Mesenchymal stem cell (in vitro differentiated cells and primary cell): Measurements from ENCODE around the gene LORICRIN.

Experiments used
- DNase-seq: peaks from one replicate; pipeline ENCODE4 v3.0.0-alpha.2; 2013
- H2AFZ ChIP-seq: one replicate; pipeline ENCODE4 v1.6.1; 2013; ENCODE audit warnings: low read depth, mild to moderate bottlenecking, control low read depth, inconsistent platforms, low read length, moderate library complexity
- H2AK5ac ChIP-seq: 2 replicates; pipeline ENCODE4 v1.6.1; 2013; ENCODE audit warnings: low read length, moderate library complexity, mild to moderate bottlenecking, inconsistent platforms; ENCODE audit not compliant: severe bottlenecking
- H2BK120ac ChIP-seq: one replicate; pipeline ENCODE4 v1.6.1; 2013; ENCODE audit warnings: low read depth, mild to moderate bottlenecking, inconsistent platforms, low read length, moderate library complexity
- H2BK12ac ChIP-seq, 2 experiments: one replicate each; pipeline ENCODE4 v1.6.1; 2013; ENCODE audit warnings: inconsistent platforms in 2 of 2, low read length in 2 of 2, mild to moderate bottlenecking in 2 of 2, moderate library complexity in 2 of 2, control low read depth in 1 of 2
- H2BK15ac ChIP-seq: one replicate; pipeline ENCODE4 v1.6.1; 2013; ENCODE audit warnings: mild to moderate bottlenecking, low read depth, inconsistent platforms; ENCODE audit not compliant: poor library complexity, severe bottlenecking
- H2BK5ac ChIP-seq: 2 replicates; pipeline ENCODE4 v1.6.1; 2013; ENCODE audit warnings: low read depth, mild to moderate bottlenecking, low read length, control low read depth, inconsistent platforms; ENCODE audit not compliant: poor library complexity, severe bottlenecking
- H3K14ac ChIP-seq, 2 experiments: one replicate each; pipeline ENCODE4 v1.6.1; 2013; ENCODE audit warnings: inconsistent platforms in 2 of 2, low read length in 2 of 2, control low read depth in 1 of 2, mild to moderate bottlenecking in 1 of 2, moderate library complexity in 1 of 2
- H3K18ac ChIP-seq, 2 experiments: one replicate each; pipeline ENCODE4 v1.6.1; 2013; ENCODE audit warnings: inconsistent platforms in 2 of 2, low read length in 2 of 2, control low read depth in 1 of 2, low read depth in 1 of 2, mild to moderate bottlenecking in 1 of 2
- H3K23ac ChIP-seq, 2 experiments: one replicate each; pipeline ENCODE4 v1.6.1; 2013; ENCODE audit warnings: inconsistent platforms in 2 of 2, low read length in 2 of 2, mild to moderate bottlenecking in 2 of 2, moderate library complexity in 2 of 2, control low read depth in 1 of 2
- H3K27ac ChIP-seq: 2 replicates; pipeline ENCODE4 v1.5.1; 2013; ENCODE audit warnings: mild to moderate bottlenecking, moderate library complexity, low read length, control low read depth, inconsistent platforms; ENCODE audit not compliant: poor library complexity, severe bottlenecking
- H3K27me3 ChIP-seq, 2 experiments: 2 replicates each; pipeline versions ENCODE4 v1.6.1 to v1.7.0; 2013; ENCODE audit warnings: low read length in 2 of 2, mild to moderate bottlenecking in 2 of 2, moderate library complexity in 2 of 2, control low read depth in 1 of 2, inconsistent platforms in 1 of 2; ENCODE audit not compliant: control insufficient read depth in 1 of 2, insufficient read depth in 1 of 2
- H3K36me3 ChIP-seq, 2 experiments: 2 replicates each; pipeline versions ENCODE4 v1.6.1 to v1.7.0; 2013; ENCODE audit warnings: low read length in 2 of 2, control low read depth in 1 of 2, inconsistent platforms in 1 of 2, low read depth in 1 of 2, mild to moderate bottlenecking in 1 of 2; ENCODE audit not compliant: insufficient read depth in 2 of 2, control insufficient read depth in 1 of 2
- H3K4ac ChIP-seq, 2 experiments: one replicate each; pipeline ENCODE4 v1.6.1; 2013; ENCODE audit warnings: inconsistent platforms in 2 of 2, low read length in 2 of 2, mild to moderate bottlenecking in 2 of 2, moderate library complexity in 2 of 2, control low read depth in 1 of 2, low read depth in 1 of 2
- H3K4me1 ChIP-seq: 2 replicates; pipeline ENCODE4 v1.6.1; 2013; ENCODE audit warnings: low read depth, low read length, control low read depth; ENCODE audit not compliant: control insufficient read depth, insufficient read depth
- H3K4me2 ChIP-seq: 2 replicates; pipeline ENCODE4 v1.6.1; 2013; ENCODE audit warnings: low read length, mild to moderate bottlenecking, inconsistent platforms; ENCODE audit not compliant: poor library complexity, severe bottlenecking
- H3K4me3 ChIP-seq, 2 experiments: 2 replicates each; pipeline versions ENCODE4 v1.5.1 to v1.7.0; 2013; ENCODE audit warnings: low read length in 2 of 2, mild to moderate bottlenecking in 2 of 2, control low read depth in 1 of 2, low read depth in 1 of 2; ENCODE audit not compliant: insufficient read depth in 1 of 2
- H3K79me1 ChIP-seq: replicated peaks from 2 replicates; pipeline ENCODE4 v1.6.1; 2013; ENCODE audit warnings: mild to moderate bottlenecking, control low read depth, low read length, inconsistent platforms; ENCODE audit not compliant: poor library complexity, severe bottlenecking
- H3K9ac ChIP-seq: 2 replicates; pipeline ENCODE4 v1.7.0; 2013; ENCODE audit warnings: mild to moderate bottlenecking, low read length, moderate library complexity
- H3K9me3 ChIP-seq: 2 replicates; pipeline ENCODE4 v1.7.0; 2013; ENCODE audit warnings: mild to moderate bottlenecking, low read length; ENCODE audit not compliant: control insufficient read depth
- H4K8ac ChIP-seq: one replicate; pipeline ENCODE4 v1.6.1; 2013; ENCODE audit warnings: inconsistent platforms, mild to moderate bottlenecking, low read length, moderate library complexity
- H4K91ac ChIP-seq: one replicate; pipeline ENCODE4 v1.6.1; 2013; ENCODE audit warnings: mild to moderate bottlenecking, low read length, inconsistent platforms
- WGBS: methylation state at CpG from one replicate; pipeline ENCODE4 v1.1.7; 2013; ENCODE audit warnings: mixed read lengths; 5-methylcytosine and 5-hydroxymethylcytosine counted together

LORICRIN gene

GRCh38 chr1:153291514-153291913 lies 32.0 kb downstream of the LORICRIN start:
- Histone ChIP-seq H3K9me3 (no peaks in the 10 kb centered on the region), H3K23ac (no peak overlapping the region), H4K91ac (no peak overlapping the region), H2BK120ac (no peak overlapping the region), H3K27ac (no peak overlapping the region), H2BK12ac (no peak overlapping the region), H2AFZ (no peak overlapping the region), H3K4me3 (no peak overlapping the region), H3K18ac (no peak overlapping the region), H4K8ac (no peak overlapping the region), H3K4ac (no peak overlapping the region), H3K9ac (no peak overlapping the region), H3K4me1 (no peaks in the 10 kb centered on the region), H3K79me1 (no peaks in the 10 kb centered on the region), H2BK15ac (no peak overlapping the region), H3K36me3 (no peaks in the 10 kb centered on the region), H3K27me3 (peaks cover 0 to 54% of the 10 kb centered on the region in 2 experiments), H2AK5ac (no peak overlapping the region), H3K14ac (no peak overlapping the region), H2BK5ac (no peak overlapping the region), H3K4me2 (no peak overlapping the region)
- WGBS = 79% methylated on average over 5 of the region's 5 CpGs
- no peak for DNase-seq

- Histone ChIP-seq H4K8ac (no peak overlapping the region), H3K4ac (no peak overlapping the region), H3K18ac (no peak overlapping the region), H3K27me3 (peaks cover 0 to 52% of the 10 kb centered on the region in 2 experiments), H3K4me2 (no peak overlapping the region), H2AK5ac (no peak overlapping the region), H3K27ac (no peak overlapping the region), H3K23ac (no peak overlapping the region), H3K9ac (no peak overlapping the region), H3K4me3 (no peak overlapping the region), H2BK15ac (no peak overlapping the region), H3K9me3 (no peaks in the 10 kb centered on the region), H2BK120ac (no peak overlapping the region), H4K91ac (no peak overlapping the region), H3K36me3 (no peaks in the 10 kb centered on the region), H2BK5ac (no peak overlapping the region), H2AFZ (no peak overlapping the region), H3K79me1 (no peaks in the 10 kb centered on the region), H3K4me1 (no peaks in the 10 kb centered on the region), H3K14ac (no peak overlapping the region), H2BK12ac (no peak overlapping the region)
- DNase-seq = no peak
- 50% methylated on average over 5 of the region's 8 CpGs for WGBS
Measured at GRCh38 chr1:153292185-153292584, 32.7 kb downstream of the LORICRIN start.

- Histone ChIP-seq H2BK15ac (no peak overlapping the region), H3K4me1 (no peaks in the 10 kb centered on the region), H4K8ac (no peak overlapping the region), H2BK12ac (no peak overlapping the region), H3K18ac (no peak overlapping the region), H3K14ac (no peak overlapping the region), H3K4me3 (no peak overlapping the region), H3K9ac (no peak overlapping the region), H3K36me3 (no peaks in the 10 kb centered on the region), H2BK120ac (no peak overlapping the region), H2AFZ (no peak overlapping the region), H3K27me3 (peaks cover 0 to 52% of the 10 kb centered on the region in 2 experiments), H3K4me2 (no peak overlapping the region), H3K4ac (no peak overlapping the region), H2BK5ac (no peak overlapping the region), H3K23ac (no peak overlapping the region), H3K9me3 (no peaks in the 10 kb centered on the region), H3K79me1 (no peaks in the 10 kb centered on the region), H2AK5ac (no peak overlapping the region), H4K91ac (no peak overlapping the region), H3K27ac (no peak overlapping the region)
- DNase-seq = no peak
- WGBS = 76% methylated on average over 18 of the region's 25 CpGs
Measured at GRCh38 chr1:153292740-153293479, 33.4 kb downstream of the LORICRIN start.

GRCh38 chr1:153293480-153293775 lies 33.9 kb downstream of the LORICRIN start:
- WGBS = 86% methylated on average over 7 of the region's 7 CpGs
- Histone ChIP-seq H4K8ac (no peak overlapping the region), H3K27ac (no peak overlapping the region), H3K23ac (no peak overlapping the region), H3K9me3 (no peaks in the 10 kb centered on the region), H2BK5ac (no peak overlapping the region), H3K9ac (no peak overlapping the region), H3K4me1 (no peaks in the 10 kb centered on the region), H2BK12ac (no peak overlapping the region), H2BK15ac (no peak overlapping the region), H2AK5ac (no peak overlapping the region), H3K79me1 (no peaks in the 10 kb centered on the region), H3K14ac (no peak overlapping the region), H3K27me3 (peaks cover 0 to 49% of the 10 kb centered on the region in 2 experiments), H3K18ac (no peak overlapping the region), H3K36me3 (no peaks in the 10 kb centered on the region), H3K4ac (no peak overlapping the region), H4K91ac (no peak overlapping the region), H2AFZ (no peak overlapping the region), H3K4me3 (no peak overlapping the region), H3K4me2 (no peak overlapping the region), H2BK120ac (no peak overlapping the region)
- DNase-seq = no peak
